H4 (cell line): ENCODE results near the gene PTEN. TPM values are rescaled to one million over a fixed set of nuclear protein-coding genes. Genes with fewer than 3 reads are reported as not detected.

Source experiments
- DNase-seq: peaks from one replicate; pipeline ENCODE4 v3.0.0-alpha.2; 2015; ENCODE audit warnings: low spot score
- total RNA-seq: library from RNA; depleted of rRNA; stranded (reverse); fragments of >200 nt; shearing (Covaris generic); gene quantifications from 2 replicates; pipeline ENCODE4 v1.2.3, GENCODE V29; 2014; rRNA removed

The PTEN gene
- total RNA-seq, 1 experiment from 2014 or later = not detected

- no peak for DNase-seq
These were observed 110.7 kb downstream of the PTEN start for GRCh38 chr10:87974130-87974529.

GRCh38 chr10:87974769-87975168, 111.3 kb downstream of the PTEN start:
- no peak for DNase-seq

- DNase-seq = no peak
These were observed 112.8 kb downstream of the PTEN start for GRCh38 chr10:87976101-87976743.

- no peak for DNase-seq
These were observed 114.7 kb downstream of the PTEN start for GRCh38 chr10:87978166-87978565.

GRCh38 chr10:87979847-87980246, 116.4 kb downstream of the PTEN start:
- no peak for DNase-seq

GRCh38 chr10:87983716-87984115, 120.3 kb downstream of the PTEN start:
- no peak for DNase-seq

- no peak for DNase-seq
These were observed 123.8 kb downstream of the PTEN start for GRCh38 chr10:87987206-87987605.

DNA sequence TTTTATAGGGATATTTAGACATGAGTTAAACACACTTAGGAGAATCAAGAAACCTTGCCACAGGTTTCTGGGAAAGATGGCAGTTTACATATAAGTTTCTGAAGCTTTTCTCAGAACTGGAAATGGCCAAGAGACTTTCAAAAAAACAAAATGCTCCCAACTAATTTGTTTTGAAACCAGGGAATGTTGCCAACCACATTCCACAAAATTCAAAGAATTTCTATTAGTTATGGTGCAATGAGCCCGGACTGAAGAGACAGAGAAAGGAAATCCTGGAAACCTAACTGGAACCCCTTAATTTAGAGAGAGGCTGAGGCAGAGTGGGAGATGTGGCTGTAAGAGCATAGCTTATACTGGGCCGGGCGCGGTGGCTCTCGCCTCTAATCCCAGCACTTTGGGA, 128.5 kb downstream of the PTEN start:
- no peak for DNase-seq

- DNase-seq = no peak
These were observed 141.0 kb downstream of the PTEN start for GRCh38 chr10:88004451-88004850.

- DNase-seq = no peak
These were observed 142.8 kb downstream of the PTEN start for GRCh38 chr10:88006261-88006660.

- no peak for DNase-seq
These were observed 145.5 kb downstream of the PTEN start for GRCh38 chr10:88008866-88009470.

GRCh38 chr10:88012641-88013040, 149.2 kb downstream of the PTEN start:
- DNase-seq = no peak

DNA sequence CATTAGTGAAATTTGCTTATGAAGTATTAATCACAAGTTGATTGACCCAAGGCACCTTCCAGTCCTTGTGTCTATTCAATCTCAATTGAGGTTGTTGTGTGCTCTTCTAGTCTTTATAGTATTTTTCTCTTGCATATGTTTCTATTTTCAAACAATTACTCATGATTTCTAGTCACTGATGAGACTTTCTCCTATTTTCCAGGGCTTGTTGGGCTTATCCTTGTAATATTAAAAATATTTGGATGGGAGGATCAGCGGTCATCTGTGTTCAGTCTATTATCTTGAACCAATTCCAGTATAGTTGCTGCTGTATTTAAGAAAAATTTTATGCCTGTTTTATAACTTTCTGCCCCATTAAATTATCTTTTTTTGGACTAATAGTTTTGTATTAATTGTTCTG, 154.4 kb downstream of the PTEN start:
- no peak for DNase-seq

- no peak for DNase-seq
These were observed 156.3 kb downstream of the PTEN start for GRCh38 chr10:88019753-88020152.

Other genes with a start within 250 kb of the PTEN start
- 0.17 TPM in 1 of 2 replicates, not detected in the other for gene PAPSS2, start 203.7 kb upstream of the PTEN start, total RNA-seq
- 0.81 TPM in 1 of 2 replicates, not detected in the other for gene ATAD1, start 45.4 kb upstream of the PTEN start, total RNA-seq
- gene KLLN, start 92 bp upstream of the PTEN start, total RNA-seq = not detected in 2 replicates